Aortic smooth muscle cell (primary cell): ENCODE measurements around the gene OSTC. TPM values are rescaled to one million over a fixed set of nuclear protein-coding genes. Genes with fewer than 3 reads are reported as not detected.

ENCODE experiments used
- total RNA-seq: library from RNA; depleted of rRNA; stranded (reverse); fragments of >200 nt; gene quantifications from 2 replicates; pipeline ENCODE4 v1.2.3, GENCODE V29; 2014

Gene OSTC
- 199 and 217 TPM in 2 replicates for total RNA-seq

GRCh38 chr4:108650212-108651013 is at the start of gene OSTC:
Gene OSTC (plus strand): TSS chr4:108650599. CDS start chr4:108650656, 57 bp downstream.

GRCh38 chr4:108620101-108620932 is 30.1 kb upstream of the OSTC start, which contains the start of gene RPL34:
Gene RPL34 (plus strand): TSS chr4:108620576. CDS start chr4:108621960, 1,384 bp downstream.

Other genes starting within 250 kb of the OSTC start
- gene RPL34, start 30.0 kb upstream of the OSTC start, total RNA-seq: 716 and 885 TPM in 2 replicates
- 0.26 TPM in 1 of 2 replicates, not detected in the other for gene ETNPPL, start 112.5 kb downstream of the OSTC start, total RNA-seq